A673 (cell line): ENCODE measurements around the gene FADS6.

ENCODE experiments used
- EZH2 ChIP-seq: fragments of 200-600 bp; sonication (generic); IDR thresholded peaks from 2 replicates; pipeline ENCODE4 v1.6.1; 2017; ENCODE audit warnings: borderline replicate concordance, low read depth, mild to moderate bottlenecking, mixed read lengths, antibody characterized with exemption, low read length; ENCODE audit not compliant: poor library complexity, severe bottlenecking
- TF ChIP-seq, protein P1 (sequence below): fragments of 300-800, 200-600 bp; sonication (generic); conservative IDR thresholded peaks from 2 replicates; pipeline ENCODE4 v1.5.1; 2017; ENCODE audit warnings: low read depth, mild to moderate bottlenecking, antibody characterized with exemption, low read length, moderate library complexity, mixed read lengths

DNA sequence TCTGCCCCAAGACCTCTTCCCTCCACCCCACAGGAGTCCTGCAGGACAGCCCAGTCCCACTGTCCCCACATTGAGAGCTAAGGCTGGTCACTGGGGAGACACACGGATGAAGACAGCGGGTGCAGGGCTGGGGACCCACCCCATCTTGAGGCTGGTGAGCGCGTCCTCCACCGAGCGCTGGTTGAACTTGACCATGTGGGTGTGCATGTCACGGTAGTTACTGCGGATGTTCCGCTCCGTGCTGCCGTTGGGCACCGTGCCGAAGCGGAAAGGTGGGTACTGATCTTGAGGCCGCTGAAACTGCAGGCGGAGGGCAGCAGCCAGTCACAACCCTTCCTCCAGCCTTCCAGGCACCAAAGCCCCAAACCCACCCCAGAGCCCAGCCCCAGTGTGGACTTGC lies 46.8 kb downstream of the FADS6 start:
- TF ChIP-seq, protein P1, sequence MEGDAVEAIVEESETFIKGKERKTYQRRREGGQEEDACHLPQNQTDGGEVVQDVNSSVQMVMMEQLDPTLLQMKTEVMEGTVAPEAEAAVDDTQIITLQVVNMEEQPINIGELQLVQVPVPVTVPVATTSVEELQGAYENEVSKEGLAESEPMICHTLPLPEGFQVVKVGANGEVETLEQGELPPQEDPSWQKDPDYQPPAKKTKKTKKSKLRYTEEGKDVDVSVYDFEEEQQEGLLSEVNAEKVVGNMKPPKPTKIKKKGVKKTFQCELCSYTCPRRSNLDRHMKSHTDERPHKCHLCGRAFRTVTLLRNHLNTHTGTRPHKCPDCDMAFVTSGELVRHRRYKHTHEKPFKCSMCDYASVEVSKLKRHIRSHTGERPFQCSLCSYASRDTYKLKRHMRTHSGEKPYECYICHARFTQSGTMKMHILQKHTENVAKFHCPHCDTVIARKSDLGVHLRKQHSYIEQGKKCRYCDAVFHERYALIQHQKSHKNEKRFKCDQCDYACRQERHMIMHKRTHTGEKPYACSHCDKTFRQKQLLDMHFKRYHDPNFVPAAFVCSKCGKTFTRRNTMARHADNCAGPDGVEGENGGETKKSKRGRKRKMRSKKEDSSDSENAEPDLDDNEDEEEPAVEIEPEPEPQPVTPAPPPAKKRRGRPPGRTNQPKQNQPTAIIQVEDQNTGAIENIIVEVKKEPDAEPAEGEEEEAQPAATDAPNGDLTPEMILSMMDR = no peak
- TF ChIP-seq EZH2 = no peak
